GM12892 (cell line): Measurements from ENCODE around the gene SH3TC2.

Experiments
- POLR2A ChIP-seq: IDR thresholded peaks from 2 replicates; pipeline ENCODE4 v1.6.1; 2011; ENCODE audit warnings: low read depth, low read length, control low read depth
- POLR2AphosphoS5 ChIP-seq: IDR thresholded peaks from 2 replicates; pipeline ENCODE4 v1.6.1; 2011; ENCODE audit warnings: low read depth, low read length, control low read depth
- TAF1 ChIP-seq: IDR thresholded peaks from 2 replicates; pipeline ENCODE4 v1.6.1; 2011; ENCODE audit warnings: low read depth, mild to moderate bottlenecking, control low read depth, low read length, borderline replicate concordance

- no peak for TF ChIP-seq POLR2A
- no peak for TF ChIP-seq POLR2AphosphoS5
- no peak for TF ChIP-seq TAF1
Measured at GRCh38 chr5:149011084-149011483, 51.8 kb downstream of the SH3TC2 start.
